Trophoblast cell (in vitro differentiated cells and primary cell): ENCODE results near the gene CDC34.

Source experiments
- DNase-seq, 2 donors: peaks; one replicate each; pipeline ENCODE4 v3.0.0-alpha.2; 2016
- H2AFZ ChIP-seq: 2 replicates; pipeline ENCODE4 v1.6.1; 2013; ENCODE audit warnings: low read length, moderate library complexity, mild to moderate bottlenecking; ENCODE audit not compliant: insufficient read depth, poor library complexity
- H2AK5ac ChIP-seq: 2 replicates; pipeline ENCODE4 v1.6.1; 2013; ENCODE audit warnings: mild to moderate bottlenecking, low read length
- H2BK120ac ChIP-seq: 2 replicates; pipeline ENCODE4 v1.6.1; 2013; ENCODE audit warnings: low read length, mild to moderate bottlenecking, moderate library complexity; ENCODE audit not compliant: insufficient read depth, poor library complexity
- H2BK12ac ChIP-seq: 2 replicates; pipeline ENCODE4 v1.6.1; 2013; ENCODE audit warnings: mild to moderate bottlenecking, low read length, moderate library complexity
- H2BK5ac ChIP-seq: 2 replicates; pipeline ENCODE4 v1.6.1; 2013; ENCODE audit warnings: low read length, low read depth, moderate library complexity, mild to moderate bottlenecking; ENCODE audit not compliant: poor library complexity
- H3K14ac ChIP-seq: 2 replicates; pipeline ENCODE4 v1.6.1; 2013; ENCODE audit warnings: mild to moderate bottlenecking, low read length
- H3K18ac ChIP-seq: 2 replicates; pipeline ENCODE4 v1.6.1; 2013; ENCODE audit warnings: mild to moderate bottlenecking, low read length
- H3K23ac ChIP-seq: 2 replicates; pipeline ENCODE4 v1.6.1; 2013; ENCODE audit warnings: low read length
- H3K27ac ChIP-seq: 2 replicates; pipeline ENCODE4 v1.5.1; 2013; ENCODE audit warnings: low read depth, mild to moderate bottlenecking, inconsistent platforms, low read length, moderate library complexity
- H3K27me3 ChIP-seq: 2 replicates; pipeline ENCODE4 v1.6.1; 2013; ENCODE audit warnings: inconsistent platforms, mild to moderate bottlenecking, low read length, moderate library complexity; ENCODE audit not compliant: insufficient read depth
- H3K36me3 ChIP-seq, 2 experiments: 1 replicate in 1 of 2; 2 replicates in 1 of 2; pipeline ENCODE4 v1.6.1; 2013; ENCODE audit warnings: low read length in 2 of 2, mild to moderate bottlenecking in 2 of 2, moderate library complexity in 1 of 2; ENCODE audit not compliant: insufficient read depth in 2 of 2, control insufficient read depth in 1 of 2
- H3K4ac ChIP-seq: 2 replicates; pipeline ENCODE4 v1.6.1; 2013; ENCODE audit warnings: low read depth, mild to moderate bottlenecking, low read length, moderate library complexity
- H3K4me1 ChIP-seq, 2 experiments: 1 replicate in 1 of 2; 2 replicates in 1 of 2; pipeline ENCODE4 v1.6.1; 2013; ENCODE audit warnings: low read length in 2 of 2, mild to moderate bottlenecking in 2 of 2, moderate library complexity in 1 of 2; ENCODE audit not compliant: insufficient read depth in 2 of 2, control insufficient read depth in 1 of 2
- H3K4me2 ChIP-seq: 2 replicates; pipeline ENCODE4 v1.6.1; 2013; ENCODE audit warnings: inconsistent platforms, mild to moderate bottlenecking, low read length, moderate library complexity
- H3K4me3 ChIP-seq: 2 replicates; pipeline ENCODE4 v1.5.1; 2013; ENCODE audit warnings: mild to moderate bottlenecking, low read depth, low read length, inconsistent platforms
- H3K79me1 ChIP-seq: one replicate; pipeline ENCODE4 v1.6.1; 2013; ENCODE audit warnings: low read length
- H3K79me2 ChIP-seq: 2 replicates; pipeline ENCODE4 v1.6.1; 2013; ENCODE audit warnings: low read length, mild to moderate bottlenecking; ENCODE audit not compliant: control insufficient read depth, insufficient read depth, poor library complexity
- H3K9ac ChIP-seq: 2 replicates; pipeline ENCODE4 v1.6.1; 2013; ENCODE audit warnings: mild to moderate bottlenecking, low read length
- H3K9me3 ChIP-seq: 2 replicates; pipeline ENCODE4 v1.6.1; 2013; ENCODE audit warnings: low read depth, mild to moderate bottlenecking, control low read depth, inconsistent platforms, low read length; ENCODE audit not compliant: insufficient read depth
- H4K12ac ChIP-seq: 2 replicates; pipeline ENCODE4 v1.6.1; 2013; ENCODE audit warnings: low read depth, mild to moderate bottlenecking, low read length, moderate library complexity
- H4K8ac ChIP-seq: 2 replicates; pipeline ENCODE4 v1.6.1; 2013; ENCODE audit warnings: low read depth, mild to moderate bottlenecking, low read length, moderate library complexity
- H4K91ac ChIP-seq: one replicate; pipeline ENCODE4 v1.6.1; 2013; ENCODE audit warnings: low read depth, mild to moderate bottlenecking, low read length, moderate library complexity
- WGBS: extraction: QIAGEN DNeasy Blood & Tissue Kit; methylation state at CpG from one replicate; pipeline ENCODE4 v1.1.7; 2013; ENCODE audit warnings: missing lambda C conversion rate; ENCODE audit not compliant: insufficient read length, insufficient coverage; ENCODE audit errors: extremely low coverage; 5-methylcytosine and 5-hydroxymethylcytosine counted together

CDC34 gene

GRCh38 chr19:570937-571565 is 39.5 kb downstream of the CDC34 start:
- H3K27ac ChIP-seq, result peak overlapping the region; percentile 85
- H2AK5ac ChIP-seq, result peak overlapping the region; percentile 44
- H3K4ac ChIP-seq, result peak overlapping the region; percentile 24
- peaks cover 0 to 2% of the 10 kb centered on the region in 2 experiments for H3K36me3 ChIP-seq
- peak overlapping the region; percentile 91 for H4K91ac ChIP-seq
- DNase-seq, result peak; percentile 87
- peak overlapping the region; percentile 82 for H2BK120ac ChIP-seq
- H3K27me3 ChIP-seq, result no peaks in the 10 kb centered on the region
- peak overlapping the region; percentile 52 for H4K12ac ChIP-seq
- peak overlapping the region; percentile 60 for H3K18ac ChIP-seq
- H2BK12ac ChIP-seq, result peak overlapping the region; percentile 86
- WGBS, result no CpG with 5 or more reads among the region's 45 CpGs
- H2BK5ac ChIP-seq, result peak overlapping the region; percentile 86
- H2AFZ ChIP-seq, result peak overlapping the region; percentile 47
- peaks cover 29% of the 10 kb centered on the region for H3K79me2 ChIP-seq
- peak overlapping the region; percentile 45 for H3K4me3 ChIP-seq
- H3K9ac ChIP-seq, result no peak overlapping the region
- H3K4me2 ChIP-seq, result peak overlapping the region; percentile 81
- peaks cover 26% of the 10 kb centered on the region for H3K79me1 ChIP-seq
- H3K23ac ChIP-seq, result no peak overlapping the region
- peak overlapping the region; percentile 88 for H3K14ac ChIP-seq
- H3K4me1 ChIP-seq, result peaks cover 25 to 38% of the 10 kb centered on the region in 2 experiments
- peaks cover 3% of the 10 kb centered on the region for H3K9me3 ChIP-seq
- peak overlapping the region; percentile 76 for H4K8ac ChIP-seq

GRCh38 chr19:571566-571974 is 40.0 kb downstream of the CDC34 start:
- peaks cover 0 to 3% of the 10 kb centered on the region in 2 experiments for H3K36me3 ChIP-seq
- peak overlapping the region; percentile 82 for H2BK120ac ChIP-seq
- H4K12ac ChIP-seq, result peak overlapping the region; percentile 52
- H4K91ac ChIP-seq, result peak overlapping the region; percentile 91
- peak overlapping the region; percentile 47 for H2AFZ ChIP-seq
- peaks cover 26% of the 10 kb centered on the region for H3K79me1 ChIP-seq
- peak overlapping the region; percentile 86 for H2BK12ac ChIP-seq
- no peak for DNase-seq
- H2BK5ac ChIP-seq, result peak overlapping the region; percentile 86
- peaks cover 32% of the 10 kb centered on the region for H3K79me2 ChIP-seq
- H4K8ac ChIP-seq, result peak overlapping the region; percentile 76
- H2AK5ac ChIP-seq, result peak overlapping the region; percentile 44
- H3K14ac ChIP-seq, result peak overlapping the region; percentile 88
- no peak overlapping the region for H3K9ac ChIP-seq
- no CpG with 5 or more reads among the region's 14 CpGs for WGBS
- no peak overlapping the region for H3K23ac ChIP-seq
- peaks cover 25 to 39% of the 10 kb centered on the region in 2 experiments for H3K4me1 ChIP-seq
- H3K4me2 ChIP-seq, result peak overlapping the region; percentile 81
- H3K4me3 ChIP-seq, result peak overlapping the region; percentile 45
- H3K9me3 ChIP-seq, result peaks cover 3% of the 10 kb centered on the region
- peak overlapping the region; percentile 60 for H3K18ac ChIP-seq
- H3K4ac ChIP-seq, result peak overlapping the region; percentile 24
- peak overlapping the region; percentile 85 for H3K27ac ChIP-seq
- H3K27me3 ChIP-seq, result no peaks in the 10 kb centered on the region

DNA sequence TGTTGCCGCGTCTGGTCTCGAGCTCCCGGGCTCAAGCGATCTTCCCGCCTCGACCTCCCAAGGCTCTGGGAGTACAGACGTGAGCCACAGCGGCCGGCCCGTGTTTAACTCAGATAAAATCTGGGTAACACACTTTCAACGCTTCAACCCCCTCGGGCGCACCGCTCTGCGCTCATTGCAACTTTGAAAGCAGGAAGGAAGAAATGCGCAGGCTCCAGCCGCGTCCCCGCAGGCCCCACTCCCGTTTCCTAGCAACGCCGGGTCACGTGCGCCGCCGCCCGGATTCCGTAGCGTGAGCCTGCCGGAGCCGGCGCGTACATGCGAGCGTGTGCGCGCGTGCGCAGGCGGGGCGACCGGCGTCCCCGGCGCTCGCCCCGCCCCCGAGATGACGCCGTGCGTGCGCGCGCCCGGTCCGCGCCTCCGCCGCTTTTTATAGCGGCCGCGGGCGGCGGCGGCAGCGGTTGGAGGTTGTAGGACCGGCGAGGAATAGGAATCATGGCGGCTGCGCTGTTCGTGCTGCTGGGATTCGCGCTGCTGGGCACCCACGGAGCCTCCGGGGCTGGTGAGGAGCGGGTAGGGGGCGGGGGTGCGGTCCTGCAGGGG is 40.7 kb downstream of the CDC34 start, which contains the start of gene BSG:
TSS of gene BSG (plus strand) at position 457 of the 603 bp plus-strand sequence. CDS start at position 496, 39 bp downstream.
- Histone ChIP-seq H3K4ac (peak within 1 kb of the TSS; percentile 65), H2BK120ac (peak within 1 kb of the TSS; percentile 82), H3K9ac (peak within 1 kb of the TSS; percentile 98), H3K4me1 (peaks cover 19 to 38% of the 10 kb centered on the region in 2 experiments), H4K91ac (peak within 1 kb of the TSS; percentile 91), H3K9me3 (peaks cover 3% of the 10 kb centered on the region), H2AK5ac (peak within 1 kb of the TSS; percentile 92), H3K27me3 (no peaks in the 10 kb centered on the region), H3K79me2 (peaks cover 39% of the 10 kb centered on the region), H3K79me1 (peaks cover 20% of the 10 kb centered on the region), H3K14ac (peak within 1 kb of the TSS; percentile 88), H3K4me3 (peak within 1 kb of the TSS; percentile 98), H3K4me2 (peak within 1 kb of the TSS; percentile 87), H3K27ac (peak within 1 kb of the TSS; percentile 85), H3K23ac (no peak within 1 kb of the TSS), H2BK5ac (peak within 1 kb of the TSS; percentile 86), H3K18ac (peak within 1 kb of the TSS; percentile 98), H2BK12ac (peak within 1 kb of the TSS; percentile 86), H2AFZ (peak within 1 kb of the TSS; percentile 62), H3K36me3 (peaks cover 6 to 10% of the 10 kb centered on the region in 2 experiments), H4K12ac (peak within 1 kb of the TSS; percentile 52), H4K8ac (peak within 1 kb of the TSS; percentile 76)
- WGBS, result no CpG with 5 or more reads among the region's 79 CpGs
- DNase-seq, result peak; percentile 100

DNA sequence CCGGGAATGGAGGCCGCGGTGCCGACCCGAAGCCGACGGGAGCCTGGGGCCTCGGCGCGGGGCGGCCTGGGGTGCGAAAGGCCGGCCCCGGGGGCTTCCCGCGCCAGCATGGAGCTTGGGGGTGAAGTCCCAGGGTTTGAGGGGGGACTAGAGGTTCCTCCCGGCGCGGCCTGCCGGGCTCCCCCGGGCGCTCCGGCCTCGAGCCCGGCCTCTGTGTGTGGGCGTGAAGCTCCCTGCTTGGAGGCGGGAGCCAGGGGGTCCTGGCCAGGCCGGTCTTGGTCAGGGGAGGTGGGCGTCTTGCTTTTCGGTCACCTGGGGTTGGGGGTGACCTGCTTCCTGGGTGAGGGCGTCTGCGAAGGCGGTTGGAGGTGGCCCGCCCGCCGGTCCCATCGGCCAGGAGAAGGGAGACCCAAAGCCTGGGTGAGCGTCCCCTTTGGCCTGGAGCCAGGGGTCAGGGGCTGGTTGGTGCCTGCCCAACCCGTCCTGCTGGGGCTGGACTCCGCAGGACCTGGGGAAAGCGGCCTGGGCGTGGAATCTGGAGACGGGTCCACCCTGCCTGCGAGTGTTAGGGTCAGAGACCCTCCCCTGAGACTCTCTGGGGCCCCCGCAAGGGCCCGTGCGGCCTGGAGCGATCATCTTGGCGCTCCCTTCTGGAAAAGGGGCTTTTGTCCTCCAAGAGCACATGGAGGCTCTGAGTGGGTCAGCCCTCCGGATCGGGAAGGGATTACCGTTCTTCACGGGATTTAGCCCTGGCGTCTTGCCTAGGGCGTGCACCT is 41.4 kb downstream of the CDC34 start:
- Histone ChIP-seq H2AFZ (peak overlapping the region; percentile 62), H3K4ac (peak overlapping the region; percentile 65), H4K91ac (peak overlapping the region; percentile 87), H2BK5ac (peak overlapping the region; percentile 85), H3K27ac (peak overlapping the region; percentile 76), H4K12ac (peak overlapping the region; percentile 1), H3K79me2 (peaks cover 45% of the 10 kb centered on the region), H4K8ac (peak overlapping the region; percentile 31), H3K9ac (peak overlapping the region; percentile 98), H3K4me1 (peaks cover 16 to 32% of the 10 kb centered on the region in 2 experiments), H2AK5ac (peak overlapping the region; percentile 92), H2BK120ac (peak overlapping the region; percentile 80), H3K4me3 (peak overlapping the region; percentile 98), H3K4me2 (peak overlapping the region; percentile 87), H3K9me3 (no peaks in the 10 kb centered on the region), H3K14ac (peak overlapping the region; percentile 38), H3K27me3 (no peaks in the 10 kb centered on the region), H2BK12ac (peak overlapping the region; percentile 28), H3K36me3 (peaks cover 13 to 17% of the 10 kb centered on the region in 2 experiments), H3K79me1 (peaks cover 18% of the 10 kb centered on the region), H3K23ac (no peak overlapping the region), H3K18ac (peak overlapping the region; percentile 98)
- no CpG with 5 or more reads among the region's 55 CpGs for whole genome bisulfite sequencing
- DNase-seq, result peak in 1 of 2 donors; percentile 49
